Activated gamma-delta T cell treated with Interleukin-2 at 50 U/mL for 16 hours (primary cell): Measurements from ENCODE around the gene ART3.
A peak's percentile ranks its signal among the peaks of the same experiment; 100 is the strongest.
"Not testable (repeated sequence)": the region's sequence is repeated elsewhere in the genome, so short reads cannot be mapped to it uniquely, and the experiment has no call there.

Experiments
- DNase-seq: peaks from one replicate; pipeline ENCODE4 v3.0.0-alpha.2; 2020

ART3 gene

GRCh38 chr4:76074468-76074867 lies at the start of gene ART3:
Gene ART3, plus strand, starts transcription at chr4:76074709. Its CDS starts 1,181 bp downstream, at chr4:76075890.
- DNase-seq, result no peak

GRCh38 chr4:76028350-76028765 lies 46.2 kb upstream of the ART3 start:
- DNase-seq, result no peak

GRCh38 chr4:76029300-76029699 lies 45.2 kb upstream of the ART3 start:
- DNase-seq, result no peak

GRCh38 chr4:76035141-76035540 lies 39.4 kb upstream of the ART3 start:
- DNase-seq, result no peak

GRCh38 chr4:76035799-76036380 lies 38.6 kb upstream of the ART3 start, which contains the start of gene CXCL11:
Gene CXCL11, minus strand, starts transcription at chr4:76036070. Its CDS starts 83 bp downstream, at chr4:76035987.
- DNase-seq, result no peak

- no peak for DNase-seq
Observed at GRCh38 chr4:76036855-76037254, 37.7 kb upstream of the ART3 start.

- not testable (repeated sequence) for DNase-seq
Observed at GRCh38 chr4:76042241-76042998, 32.1 kb upstream of the ART3 start.

GRCh38 chr4:76043306-76043705 lies 31.2 kb upstream of the ART3 start:
- DNase-seq, result not testable (repeated sequence)

GRCh38 chr4:76044686-76045085 lies 29.8 kb upstream of the ART3 start:
- DNase-seq, result not testable (repeated sequence)

GRCh38 chr4:76049860-76050416 lies 24.6 kb upstream of the ART3 start:
- DNase-seq, result not testable (repeated sequence)

- DNase-seq, result not testable (repeated sequence)
Observed at GRCh38 chr4:76050560-76051050, 23.9 kb upstream of the ART3 start.

- DNase-seq, result no peak
Observed at GRCh38 chr4:76053730-76054129, 20.8 kb upstream of the ART3 start.

- DNase-seq, result no peak
Observed at GRCh38 chr4:76055016-76055415, 19.5 kb upstream of the ART3 start.

- DNase-seq, result no peak
Observed at GRCh38 chr4:76055421-76055820, 19.1 kb upstream of the ART3 start.

- DNase-seq, result no peak
Observed at GRCh38 chr4:76058302-76058701, 16.2 kb upstream of the ART3 start.

GRCh38 chr4:76058888-76059426 lies 15.6 kb upstream of the ART3 start:
- DNase-seq, result no peak

- DNase-seq, result no peak
Observed at GRCh38 chr4:76059750-76060149, 14.8 kb upstream of the ART3 start.

GRCh38 chr4:76060506-76060905 lies 14.0 kb upstream of the ART3 start:
- no peak for DNase-seq

- DNase-seq, result no peak
Observed at GRCh38 chr4:76061421-76061820, 13.1 kb upstream of the ART3 start.

- no peak for DNase-seq
Observed at GRCh38 chr4:76061982-76062381, 12.5 kb upstream of the ART3 start.

GRCh38 chr4:76066546-76066945 lies 8.0 kb upstream of the ART3 start:
- DNase-seq, result no peak

- peak; percentile 58 for DNase-seq
Observed at GRCh38 chr4:76067652-76068286, 6.7 kb upstream of the ART3 start.

- no peak for DNase-seq
Observed at GRCh38 chr4:76072760-76073159, 1.7 kb upstream of the ART3 start.
